H1 (cell line): ENCODE measurements around the gene MCC. TPM values are rescaled to one million over a fixed set of nuclear protein-coding genes. Genes with fewer than 3 reads are reported as not detected.

ENCODE experiments used
- CTCF ChIA-PET: fragments of 300-600 bp; sonication (Branson Sonifier 250); formaldehyde crosslinking; loops from one replicate; lab custom pipeline; 2021; ENCODE audit not compliant: partially characterized antibody; lab: Charles Lee
- POLR2A ChIA-PET: fragments of 300-600 bp; sonication (Branson Sonifier 250); formaldehyde crosslinking; loops from one replicate; lab custom pipeline; 2021; ENCODE audit warnings: inconsistent platforms; ENCODE audit not compliant: partially characterized antibody; lab: Charles Lee
- DNase-seq, 2 experiments: peaks; one replicate each; pipeline versions ENCODE4 v3.0.0 to v3.0.0-alpha.2; 2010 to 2022; ENCODE audit warnings: low spot score in 2 of 2, low read depth in 1 of 2, mixed read lengths in 1 of 2
- FAIRE-seq: peaks from 2 replicates; lab custom pipeline; 2011; peaks lifted over from hg19 to GRCh38; lab: Jason Lieb, UNC
- H2AFZ ChIP-seq: 2 replicates; pipeline ENCODE4 v1.8.1; 2012; ENCODE audit warnings: low read length, inconsistent platforms
- H2AK5ac ChIP-seq: 2 replicates; pipeline ENCODE4 v1.6.1; 2013; ENCODE audit warnings: low read depth, low read length
- H2BK120ac ChIP-seq: replicated peaks from 2 replicates; pipeline ENCODE3; 2013; ENCODE audit warnings: low read depth, low read length, inconsistent platforms
- H2BK12ac ChIP-seq: 2 replicates; pipeline ENCODE4 v1.6.1; 2013; ENCODE audit warnings: low read depth, low read length
- H2BK15ac ChIP-seq: 2 replicates; pipeline ENCODE4 v1.6.1; 2013; ENCODE audit warnings: low read length
- H2BK20ac ChIP-seq: 2 replicates; pipeline ENCODE4 v1.6.1; 2013; ENCODE audit warnings: low read length
- H2BK5ac ChIP-seq: 2 replicates; pipeline ENCODE4 v1.6.1; 2013; ENCODE audit warnings: low read depth, low read length
- H3K14ac ChIP-seq: 2 replicates; pipeline ENCODE4 v1.6.1; 2013; ENCODE audit warnings: inconsistent platforms; ENCODE audit not compliant: insufficient read length
- H3K18ac ChIP-seq: 2 replicates; pipeline ENCODE4 v1.6.1; 2013; ENCODE audit warnings: low read length; ENCODE audit errors: extremely low read depth
- H3K23ac ChIP-seq: 2 replicates; pipeline ENCODE4 v1.6.1; 2013; ENCODE audit warnings: inconsistent platforms; ENCODE audit not compliant: insufficient read length
- H3K23me2 ChIP-seq: 2 replicates; pipeline ENCODE4 v1.6.1; 2013; ENCODE audit warnings: low read depth, low read length
- H3K27ac ChIP-seq: 2 replicates; pipeline ENCODE4 v1.6.1; 2011; ENCODE audit warnings: low read depth, low read length, inconsistent platforms
- H3K27me3 ChIP-seq, 4 experiments: replicated peaks in 1 of 4; 1 replicate in 1 of 4; 2 replicates in 3 of 4; pipeline versions ENCODE4 v1.6.1 to v1.8.1; 2011 to 2013; ENCODE audit warnings: low read length in 3 of 4, mild to moderate bottlenecking in 3 of 4, inconsistent platforms in 2 of 4, mixed read lengths in 2 of 4, moderate library complexity in 1 of 4; ENCODE audit not compliant: control insufficient read depth in 3 of 4, insufficient read depth in 3 of 4; ENCODE audit errors: extremely low read depth in 1 of 4
- H3K36me3 ChIP-seq, 4 experiments: 2 replicates each; pipeline versions ENCODE4 v1.6.1 to v1.8.1; 2011 to 2013; ENCODE audit warnings: mild to moderate bottlenecking in 4 of 4, low read length in 3 of 4, moderate library complexity in 2 of 4, control low read depth in 1 of 4, inconsistent platforms in 1 of 4; ENCODE audit not compliant: insufficient read depth in 4 of 4, control insufficient read depth in 2 of 4
- H3K4ac ChIP-seq: replicated peaks from 2 replicates; pipeline ENCODE3; 2013; ENCODE audit warnings: low read length, low read depth, mixed read lengths, inconsistent platforms; ENCODE audit not compliant: insufficient read length
- H3K4me1 ChIP-seq, 4 experiments: replicated peaks in 1 of 4; 1 replicate in 1 of 4; 2 replicates in 3 of 4; pipeline versions ENCODE4 v1.6.1 to v1.8.1; 2011 to 2013; ENCODE audit warnings: low read length in 3 of 4, inconsistent platforms in 2 of 4, mixed read lengths in 1 of 4; ENCODE audit not compliant: insufficient read depth in 4 of 4, control insufficient read depth in 3 of 4
- H3K4me2 ChIP-seq, 2 experiments: 2 replicates each; pipeline versions ENCODE4 v1.6.1 to v1.8.1; 2011 to 2013; ENCODE audit warnings: low read depth in 2 of 2, low read length in 2 of 2, control low read depth in 1 of 2, inconsistent platforms in 1 of 2, mild to moderate bottlenecking in 1 of 2; ENCODE audit not compliant: insufficient read depth in 1 of 2
- H3K4me3 ChIP-seq, 4 experiments: fragments of 200-600, 300-600 bp in 1 of 4; sonication (generic), shearing (Covaris generic), sonication (Bioruptor Twin) in 1 of 4; 2 replicates each; pipeline versions ENCODE4 v1.5.1 to v1.8.1; 2011 to 2016; ENCODE audit warnings: low read length in 4 of 4, low read depth in 3 of 4, control low read depth in 2 of 4, inconsistent platforms in 2 of 4, mild to moderate bottlenecking in 2 of 4, mixed read lengths in 1 of 4, moderate library complexity in 1 of 4; ENCODE audit not compliant: insufficient read depth in 2 of 4; ENCODE audit errors: extremely low read depth in 1 of 4
- H3K56ac ChIP-seq: replicated peaks from 2 replicates; pipeline ENCODE3; 2013; ENCODE audit warnings: low read depth, mild to moderate bottlenecking, mixed read lengths, low read length, inconsistent platforms; ENCODE audit not compliant: insufficient read length
- H3K79me1 ChIP-seq: 2 replicates; pipeline ENCODE4 v1.6.1; 2013; ENCODE audit warnings: low read depth, low read length, control low read depth
- H3K79me2 ChIP-seq, 2 experiments: 2 replicates each; pipeline versions ENCODE4 v1.6.1 to v1.8.1; 2012 to 2013; ENCODE audit warnings: low read length in 2 of 2, mild to moderate bottlenecking in 2 of 2, inconsistent platforms in 1 of 2; ENCODE audit not compliant: insufficient read depth in 2 of 2, control insufficient read depth in 1 of 2
- H3K9ac ChIP-seq, 4 experiments: replicated peaks in 1 of 4; 1 replicate in 1 of 4; 2 replicates in 3 of 4; pipeline versions ENCODE4 v1.6.1 to v1.8.1; 2011 to 2013; ENCODE audit warnings: low read depth in 3 of 4, low read length in 3 of 4, control low read depth in 2 of 4, mild to moderate bottlenecking in 2 of 4, moderate library complexity in 2 of 4, inconsistent platforms in 1 of 4; ENCODE audit errors: extremely low read depth in 1 of 4
- H3K9me3 ChIP-seq, 2 experiments: 2 replicates each; pipeline versions ENCODE4 v1.6.1 to v1.8.1; 2012 to 2013; ENCODE audit warnings: mild to moderate bottlenecking in 2 of 2, moderate library complexity in 2 of 2, control low read depth in 1 of 2, inconsistent platforms in 1 of 2, low read depth in 1 of 2, low read length in 1 of 2, mixed read lengths in 1 of 2; ENCODE audit not compliant: insufficient read depth in 2 of 2
- H4K20me1 ChIP-seq, 2 experiments: replicated peaks in 1 of 2; 2 replicates each; pipeline versions ENCODE3 to v1.8.1; 2011 to 2013; ENCODE audit warnings: inconsistent platforms in 2 of 2, low read length in 2 of 2, mild to moderate bottlenecking in 1 of 2; ENCODE audit not compliant: insufficient read depth in 2 of 2, control insufficient read depth in 1 of 2
- H4K5ac ChIP-seq: 2 replicates; pipeline ENCODE4 v1.6.1; 2013; ENCODE audit warnings: low read length, low read depth, mixed read lengths, inconsistent platforms; ENCODE audit not compliant: insufficient read length
- H4K8ac ChIP-seq: 2 replicates; pipeline ENCODE4 v1.8.0; 2013; ENCODE audit warnings: mild to moderate bottlenecking, moderate library complexity, low read length, inconsistent platforms; ENCODE audit not compliant: insufficient read depth; ENCODE audit errors: extremely low read depth
- H4K91ac ChIP-seq: replicated peaks from 2 replicates; pipeline ENCODE3; 2013; ENCODE audit warnings: low read length, mixed read lengths, inconsistent platforms; ENCODE audit not compliant: insufficient read length
- ASH2L ChIP-seq: fragments of 200-600, 300-600 bp; sonication (generic); IDR thresholded peaks from one replicate; pipeline ENCODE4 v1.7.1; 2017; ENCODE audit warnings: low read length
- BCL11A ChIP-seq, 2 experiments: IDR thresholded peaks; one replicate each; pipeline ENCODE4 v1.6.1; 2011; ENCODE audit warnings: low read depth in 2 of 2, low read length in 2 of 2, mild to moderate bottlenecking in 2 of 2
- CBX8 ChIP-seq: fragments of 300-800, 300-1000 bp; sonication (generic); IDR thresholded peaks from 2 replicates; pipeline ENCODE4 v1.7.1; 2016; ENCODE audit warnings: low read depth, low read length, borderline replicate concordance
- CREB1 ChIP-seq: IDR thresholded peaks from 2 replicates; pipeline ENCODE4 v1.6.1; 2012; ENCODE audit warnings: inconsistent platforms
- EGR1 ChIP-seq: IDR thresholded peaks from 2 replicates; pipeline ENCODE4 v1.6.1; 2011; ENCODE audit warnings: low read depth, low read length, borderline replicate concordance
- EZH2 ChIP-seq: fragments of 200-600 bp; sonication (generic); IDR thresholded peaks from 2 replicates; pipeline ENCODE4 v1.7.1; 2012; ENCODE audit warnings: low read depth, mild to moderate bottlenecking, moderate library complexity, low read length, inconsistent platforms; ENCODE audit not compliant: severe bottlenecking
- NRF1 ChIP-seq: IDR thresholded peaks from 2 replicates; pipeline ENCODE4 v1.6.1; 2011; ENCODE audit warnings: mild to moderate bottlenecking, low read depth, low read length, improper control_type of control experiment
- PHF8 ChIP-seq: fragments of 200-600 bp; sonication (generic); conservative IDR thresholded peaks from 2 replicates; pipeline ENCODE4 v1.7.1; 2012; ENCODE audit warnings: low read depth, mild to moderate bottlenecking, inconsistent platforms, low read length, moderate library complexity
- SAP30 ChIP-seq: fragments of 300-600 bp; sonication (generic); IDR thresholded peaks from 2 replicates; pipeline ENCODE4 v1.7.1; 2012; ENCODE audit warnings: low read length, moderate library complexity, mild to moderate bottlenecking, inconsistent platforms; ENCODE audit not compliant: insufficient read depth, insufficient replicate concordance
- SP1 ChIP-seq: IDR thresholded peaks from 2 replicates; pipeline ENCODE4 v1.6.1; 2011; ENCODE audit warnings: low read depth, low read length
- SP2 ChIP-seq: IDR thresholded peaks from 2 replicates; pipeline ENCODE4 v1.6.1; 2012; ENCODE audit warnings: mild to moderate bottlenecking, low read length, inconsistent platforms
- SRF ChIP-seq: IDR thresholded peaks from 2 replicates; pipeline ENCODE4 v1.6.1; 2011; ENCODE audit warnings: mild to moderate bottlenecking, low read depth, low read length, moderate library complexity
- WGBS, 2 experiments: shearing (Covaris generic) in 1 of 2; methylation state at CpG; one replicate each; pipeline versions ENCODE4 v1.1.6 to v1.1.7; 2013 to 2015; ENCODE audit warnings: low lambda C conversion rate in 2 of 2, mixed read lengths in 2 of 2, inconsistent platforms in 1 of 2, low coverage in 1 of 2, missing lambda C conversion rate in 1 of 2; ENCODE audit not compliant: insufficient replicate concordance in 2 of 2, insufficient coverage in 1 of 2, insufficient read length in 1 of 2; ENCODE audit errors: extremely low coverage in 1 of 2, missing lambda C conversion rate in 1 of 2; 5-methylcytosine and 5-hydroxymethylcytosine counted together
- polyA plus RNA-seq, 7 experiments: library from polyadenylated mRNA; depleted of rRNA in 3 of 7; stranded (reverse) in 5 of 7; unstranded in 2 of 7; fragments of >200 nt in 5 of 7; fragments of 200-250 nt in 2 of 7; gene quantifications; 1 replicate in 5 of 7; 2 replicates in 1 of 7; 4 replicates in 1 of 7; pipeline versions ENCODE4 v1.2.1 to v1.2.3, GENCODE V29; 2011 to 2013; ENCODE audit warnings: missing spikeins in 2 of 7, mixed read lengths in 2 of 7
- total RNA-seq: library from RNA; stranded (reverse); fragmentation: NEBNext Ultra II Directional; extraction: Animal tissue kit (Norgen Biotek cat#: 25700); gene quantifications from 2 replicates; pipeline ENCODE4 v1.2.1, GENCODE V29; 2021

The MCC gene
- total and polyA plus RNA-seq, 2 of the 8 experiments (the other 6 are each of a cell fraction or from before 2014, with no cell fraction given), result 2.6 to 18.3 TPM

GRCh38 chr5:113257545-113257944, 230.7 kb downstream of the MCC start:
- Histone ChIP-seq H3K4me2 (no peak overlapping the region), H4K20me1 (no peaks in the 10 kb centered on the region), H2BK5ac (no peak overlapping the region), H3K9ac (no peak overlapping the region), H3K36me3 (peaks cover 0 to 4% (median 0%) of the 10 kb centered on the region in 4 experiments; a peak in 2 of 8 replicates), H3K56ac (no peak overlapping the region), H4K91ac (no peak overlapping the region), H2BK15ac (no peak overlapping the region), H3K23me2 (no peaks in the 10 kb centered on the region), H3K27ac (no peak overlapping the region), H3K27me3 (0 out of 7 replicates have a peak, but pooled peaks cover 0 to 2% (median 0%) of the 10 kb centered on the region in 4 experiments), H2AK5ac (no peak overlapping the region), H3K4me1 (no peaks in the 10 kb centered on the region), H3K79me2 (peaks cover 0 to 23% of the 10 kb centered on the region in 2 experiments; a peak in 2 of 4 replicates), H3K4ac (no peak overlapping the region), H2BK120ac (no peak overlapping the region), H2BK12ac (no peak overlapping the region), H3K4me3 (no peak overlapping the region), H3K79me1 (0 out of 2 replicates have a peak, but pooled peaks cover 2% of the 10 kb centered on the region), H3K14ac (no peak overlapping the region), H3K23ac (no peak overlapping the region), H2BK20ac (no peak overlapping the region), H3K9me3 (peaks cover 0 to 10% of the 10 kb centered on the region in 2 experiments; a peak in 1 of 4 replicates), H4K8ac (no peak overlapping the region), H3K18ac (no peak overlapping the region), H2AFZ (no peak overlapping the region), H4K5ac (no peak overlapping the region)
- no peak for DNase-seq
- ChIA-PET CTCF (no interaction called here), POLR2A (no interaction called here)
- TF ChIP-seq ASH2L, result no peak
- TF ChIP-seq SP1, result no peak
- no peak for TF ChIP-seq PHF8
- no peak for TF ChIP-seq EZH2
- TF ChIP-seq CREB1, result no peak
- no peak for TF ChIP-seq SP2
- no peak for TF ChIP-seq CBX8
- no peak for TF ChIP-seq SRF
- TF ChIP-seq EGR1, result no peak
- TF ChIP-seq SAP30, result no peak
- TF ChIP-seq BCL11A (IDR thresholded peaks at IDR 0.05; ENCODE audit: low read depth in 2 of 2, low read length in 2 of 2), result no peak
- no peak for TF ChIP-seq NRF1
- 95% methylated on average over 7 of the region's 7 CpGs; no CpG with 5 or more reads in 1 of the 2 experiments for WGBS, 2 experiments
- FAIRE-seq, result no peak
